Prostate gland (tissue), 2 donors: ENCODE results near the gene STIM1. TPM values are rescaled to one million over a fixed set of nuclear protein-coding genes. Genes with fewer than 3 reads are reported as not detected.

ENCODE experiments used
- DNase-seq: peaks from one replicate; pipeline ENCODE4 v3.0.0-alpha.2; 2019; ENCODE audit warnings: low spot score
- H3K27ac ChIP-seq, 2 donors: fragments of 200-600 bp; sonication (generic); 2 replicates each; pipeline ENCODE4 v1.5.1; 2017 to 2019
- H3K27me3 ChIP-seq: fragments of 200-600 bp; sonication (generic); replicated peaks from 2 replicates; pipeline ENCODE4 v1.5.1; 2019; ENCODE audit not compliant: insufficient read depth
- H3K36me3 ChIP-seq, 2 donors: fragments of 200-600 bp; sonication (generic); 1 replicate in 1 of 2; 2 replicates in 1 of 2; pipeline versions ENCODE4 v1.5.1 to v1.8.1; 2017 to 2019
- H3K4me1 ChIP-seq: fragments of 200-600 bp; sonication (generic); replicated peaks from 2 replicates; pipeline ENCODE4 v1.5.1; 2019
- H3K4me3 ChIP-seq, 2 donors: fragments of 200-600 bp; sonication (generic); 2 replicates each; pipeline ENCODE4 v1.5.1; 2017 to 2019
- H3K9me3 ChIP-seq: fragments of 200-600 bp; sonication (generic); 2 replicates; pipeline ENCODE4 v1.5.1; 2017
- CTCF ChIP-seq, 4 experiments: fragments of 200-600 bp in 2 of 4; fragments of 450-650 bp in 2 of 4; sonication (generic) in 2 of 4; IDR thresholded peaks; 1 replicate in 3 of 4; 2 replicates in 1 of 4; pipeline ENCODE4 v1.5.1; 2016 to 2019; ENCODE audit warnings: antibody characterized with exemption in 4 of 4, mild to moderate bottlenecking in 2 of 4, moderate library complexity in 2 of 4
- POLR2A ChIP-seq: fragments of 450-650 bp; IDR thresholded peaks from one replicate; pipeline ENCODE4 v1.6.1; 2016; ENCODE audit warnings: antibody characterized with exemption, mild to moderate bottlenecking
- POLR2AphosphoS5 ChIP-seq: sonication (generic); formaldehyde crosslinking; IDR thresholded peaks from one replicate; pipeline ENCODE4 v1.6.1; 2017; ENCODE audit warnings: antibody characterized with exemption
- WGBS: methylation state at CpG from one replicate; pipeline ENCODE4 v1.1.5; 2018; 5-methylcytosine and 5-hydroxymethylcytosine counted together
- intact Hi-C: fragments of 100-400 bp; cut with DNase I; formaldehyde crosslinking; loops from one replicate; pipeline ENCODE4 v1.14.2; 2022
- total RNA-seq, 2 donors: library from RNA; depleted of rRNA; stranded (reverse); fragments of >200 nt; gene quantifications; one replicate each; pipeline ENCODE4 v1.1.0, GENCODE V29; 2016

The STIM1 gene
- total RNA-seq, 2 donors from 2014 or later, result 34.1 to 65.0 TPM

- Histone ChIP-seq H3K9me3 (no peaks in the 10 kb centered on the region), H3K27ac (no peak overlapping the region), H3K4me3 (no peak overlapping the region), H3K36me3 (no peaks in the 10 kb centered on the region), H3K4me1 (no peaks in the 10 kb centered on the region), H3K27me3 (no peaks in the 10 kb centered on the region)
- intact Hi-C loops, result no loop called here
- WGBS, result 71% methylated on average over 5 of the region's 5 CpGs
- DNase-seq, result no peak
- TF ChIP-seq POLR2AphosphoS5, result no peak
- no peak for TF ChIP-seq POLR2A
- no peak for TF ChIP-seq CTCF (IDR thresholded peaks at IDR 0.05)
Observed at GRCh38 chr11:4066910-4067309, 211.4 kb downstream of the STIM1 start.

GRCh38 chr11:4068962-4069361 lies 213.5 kb downstream of the STIM1 start:
- intact Hi-C loops, result no loop called here
- WGBS, result 48% methylated on average over 1 of the region's 1 CpG
- TF ChIP-seq POLR2A (no peak), CTCF (IDR thresholded peaks at IDR 0.05) (no peak), POLR2AphosphoS5 (no peak)
- Histone ChIP-seq H3K4me3 (no peak overlapping the region), H3K36me3 (no peaks in the 10 kb centered on the region), H3K27ac (no peak overlapping the region), H3K27me3 (no peaks in the 10 kb centered on the region), H3K4me1 (no peaks in the 10 kb centered on the region), H3K9me3 (no peaks in the 10 kb centered on the region)
- DNase-seq, result no peak

- intact Hi-C loops, result loop anchor here (5.0 kb wide), 1 partner anchor 129 kb away; no protein-coding TSS in a partner anchor
- no peak overlapping the region for H3K27ac ChIP-seq
- H3K4me1 ChIP-seq, result no peaks in the 10 kb centered on the region
- H3K36me3 ChIP-seq, result no peaks in the 10 kb centered on the region
- TF ChIP-seq POLR2A (no peak), CTCF (IDR thresholded peaks at IDR 0.05) (no peak), POLR2AphosphoS5 (no peak)
- DNase-seq, result no peak
- no peaks in the 10 kb centered on the region for H3K27me3 ChIP-seq
- H3K4me3 ChIP-seq, result no peak overlapping the region
- no peaks in the 10 kb centered on the region for H3K9me3 ChIP-seq
Observed at GRCh38 chr11:4071325-4071724, 215.9 kb downstream of the STIM1 start.

GRCh38 chr11:4071914-4072313 lies 216.4 kb downstream of the STIM1 start:
- TF ChIP-seq POLR2A (no peak), POLR2AphosphoS5 (no peak), CTCF (IDR thresholded peaks at IDR 0.05) (peak in 1 of 4 experiments; percentile 8)
- no peak for DNase-seq
- intact Hi-C loops, result loop anchor here (2.0 to 5.0 kb wide), 2 partner anchors 130 to 217 kb away; partner anchors contain the start of gene STIM1
- Histone ChIP-seq H3K27me3 (no peaks in the 10 kb centered on the region), H3K4me3 (no peak overlapping the region), H3K9me3 (no peaks in the 10 kb centered on the region), H3K36me3 (no peaks in the 10 kb centered on the region), H3K27ac (no peak overlapping the region), H3K4me1 (no peaks in the 10 kb centered on the region)

GRCh38 chr11:4072668-4073285 lies 217.3 kb downstream of the STIM1 start:
- DNase-seq, result peak; percentile 72
- peak overlapping the region in 1 of 2 donors; percentile 24 for H3K27ac ChIP-seq

More at GRCh38 chr11:4072668-4073285, 217.3 kb downstream of the STIM1 start:
- Histone ChIP-seq H3K9me3 (no peaks in the 10 kb centered on the region), H3K36me3 (no peaks in the 10 kb centered on the region), H3K4me1 (no peaks in the 10 kb centered on the region), H3K27me3 (no peaks in the 10 kb centered on the region), H3K4me3 (no peak overlapping the region)
- peak; percentile 75 for TF ChIP-seq POLR2AphosphoS5
- peak; percentile 53 to 94 (median 85) for TF ChIP-seq CTCF (IDR thresholded peaks at IDR 0.05)
- TF ChIP-seq POLR2A, result no peak
- WGBS, result 10% methylated on average over 4 of the region's 4 CpGs
- intact Hi-C loops, result loop anchor here (2.0 to 5.0 kb wide), 2 partner anchors 130 to 218 kb away; partner anchors contain the start of gene STIM1
